Activated B cell treated with CpG ODN at 0.5 μM for 24 hours (primary cell): Measurements from ENCODE around the gene NDOR1. TPM values are rescaled to one million over a fixed set of nuclear protein-coding genes. Genes with fewer than 3 reads are reported as not detected.

Experiments
- ATAC-seq: fragments of 200-7000 bp; cut with Tn5 transposase; one replicate; pipeline ENCODE4 v1.10.0; 2021; ENCODE audit warnings: low read depth, mild to moderate bottlenecking, moderate library complexity
- CTCF ChIA-PET: fragments of 350-600 bp; sonication (Branson Sonifier 250); formaldehyde crosslinking; loops from one replicate; lab custom pipeline; 2021; ENCODE audit warnings: antibody characterized with exemption; lab: Charles Lee
- POLR2A ChIA-PET: fragments of 350-600 bp; sonication (Branson Sonifier 250); formaldehyde crosslinking; loops from one replicate; lab custom pipeline; 2021; ENCODE audit warnings: antibody characterized with exemption; lab: Charles Lee
- DNase-seq: peaks from one replicate; pipeline ENCODE4 v3.0.0; 2022
- H3K27ac Mint-ChIP-seq: one replicate; pipeline ENCODE4 v1.8.0; 2020; ENCODE audit warnings: mixed read lengths
- H3K27me3 Mint-ChIP-seq: one replicate; pipeline ENCODE4 v1.8.0; 2021; ENCODE audit warnings: mixed read lengths
- H3K36me3 Mint-ChIP-seq: one replicate; pipeline ENCODE4 v1.8.0; 2021; ENCODE audit warnings: low read depth, mixed read lengths
- H3K4me1 Mint-ChIP-seq: one replicate; pipeline ENCODE4 v1.8.0; 2021; ENCODE audit warnings: mixed read lengths
- H3K4me3 Mint-ChIP-seq: one replicate; pipeline ENCODE4 v1.8.0; 2020; ENCODE audit warnings: mild to moderate bottlenecking, mixed read lengths
- H3K9me3 Mint-ChIP-seq: one replicate; pipeline ENCODE4 v1.8.0; 2020; ENCODE audit warnings: mixed read lengths
- intact Hi-C: fragments of 100-400 bp; cut with micrococcal nuclease; formaldehyde crosslinking; loops from one replicate; pipeline ENCODE4 v1.15.1; 2024
- total RNA-seq: library from RNA; stranded (reverse); gene quantifications from 2 replicates; pipeline ENCODE4 v1.2.3, GENCODE V29; 2022
- TF ChIP-seq, protein P1 (sequence below): fragments of 200-600 bp; IDR thresholded peaks from one replicate; pipeline ENCODE4 v1.8.0; 2022; ENCODE audit warnings: antibody characterized with exemption, mild to moderate bottlenecking

NDOR1 gene
- total RNA-seq, 1 donor from 2014 or later = 38.7 TPM

DNA sequence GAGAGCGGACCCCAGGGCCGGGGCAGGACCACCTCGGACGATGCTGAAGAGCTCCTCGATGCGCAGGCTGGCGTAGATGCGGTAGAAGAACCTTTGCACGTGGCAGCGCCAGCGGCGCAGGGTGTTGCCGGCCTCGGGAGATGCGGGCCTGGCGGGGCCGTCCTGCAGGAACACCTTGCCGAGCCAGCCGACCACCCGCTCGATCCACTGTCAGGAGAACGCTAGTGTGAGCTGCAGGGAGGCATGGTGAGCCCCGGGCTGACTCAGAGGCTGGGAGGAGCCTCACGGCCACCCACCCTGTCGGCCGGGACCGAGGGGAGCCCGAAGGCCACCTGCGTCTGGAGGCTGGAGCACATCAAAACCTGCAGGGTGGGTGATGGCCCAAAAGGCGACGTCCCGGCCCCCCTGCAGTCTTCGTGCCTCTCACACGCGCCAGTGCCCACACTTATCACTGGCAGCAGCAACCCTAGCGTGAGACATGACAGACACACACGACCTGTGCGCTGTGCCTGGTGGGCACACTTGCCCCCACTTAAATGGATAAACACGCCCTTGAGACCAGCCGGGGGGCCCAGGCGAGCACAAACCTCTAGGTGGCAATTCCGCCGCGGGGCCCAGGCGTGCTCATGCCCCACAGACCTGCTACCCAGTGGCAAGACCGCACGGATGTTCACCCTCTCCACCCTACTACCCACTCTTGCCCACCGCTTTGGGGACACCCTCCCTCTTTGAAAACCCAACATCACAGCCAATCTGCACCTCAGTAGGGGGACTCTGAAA lies 20.4 kb upstream of the NDOR1 start:
- H3K27ac Mint-ChIP-seq = no peak overlapping the region
- no peak overlapping the region for H3K4me3 Mint-ChIP-seq
- peaks cover 30% of the 10 kb centered on the region for H3K4me1 Mint-ChIP-seq
- H3K36me3 Mint-ChIP-seq = peaks cover 71% of the 10 kb centered on the region
- intact Hi-C loops = no loop called here
- no peaks in the 10 kb centered on the region for H3K27me3 Mint-ChIP-seq
- ATAC-seq (no peak), DNase-seq (no peak)
- ChIA-PET CTCF (no interaction called here), POLR2A (no interaction called here)
- TF ChIP-seq, protein P1, sequence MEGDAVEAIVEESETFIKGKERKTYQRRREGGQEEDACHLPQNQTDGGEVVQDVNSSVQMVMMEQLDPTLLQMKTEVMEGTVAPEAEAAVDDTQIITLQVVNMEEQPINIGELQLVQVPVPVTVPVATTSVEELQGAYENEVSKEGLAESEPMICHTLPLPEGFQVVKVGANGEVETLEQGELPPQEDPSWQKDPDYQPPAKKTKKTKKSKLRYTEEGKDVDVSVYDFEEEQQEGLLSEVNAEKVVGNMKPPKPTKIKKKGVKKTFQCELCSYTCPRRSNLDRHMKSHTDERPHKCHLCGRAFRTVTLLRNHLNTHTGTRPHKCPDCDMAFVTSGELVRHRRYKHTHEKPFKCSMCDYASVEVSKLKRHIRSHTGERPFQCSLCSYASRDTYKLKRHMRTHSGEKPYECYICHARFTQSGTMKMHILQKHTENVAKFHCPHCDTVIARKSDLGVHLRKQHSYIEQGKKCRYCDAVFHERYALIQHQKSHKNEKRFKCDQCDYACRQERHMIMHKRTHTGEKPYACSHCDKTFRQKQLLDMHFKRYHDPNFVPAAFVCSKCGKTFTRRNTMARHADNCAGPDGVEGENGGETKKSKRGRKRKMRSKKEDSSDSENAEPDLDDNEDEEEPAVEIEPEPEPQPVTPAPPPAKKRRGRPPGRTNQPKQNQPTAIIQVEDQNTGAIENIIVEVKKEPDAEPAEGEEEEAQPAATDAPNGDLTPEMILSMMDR = no peak
- H3K9me3 Mint-ChIP-seq = no peaks in the 10 kb centered on the region

DNA sequence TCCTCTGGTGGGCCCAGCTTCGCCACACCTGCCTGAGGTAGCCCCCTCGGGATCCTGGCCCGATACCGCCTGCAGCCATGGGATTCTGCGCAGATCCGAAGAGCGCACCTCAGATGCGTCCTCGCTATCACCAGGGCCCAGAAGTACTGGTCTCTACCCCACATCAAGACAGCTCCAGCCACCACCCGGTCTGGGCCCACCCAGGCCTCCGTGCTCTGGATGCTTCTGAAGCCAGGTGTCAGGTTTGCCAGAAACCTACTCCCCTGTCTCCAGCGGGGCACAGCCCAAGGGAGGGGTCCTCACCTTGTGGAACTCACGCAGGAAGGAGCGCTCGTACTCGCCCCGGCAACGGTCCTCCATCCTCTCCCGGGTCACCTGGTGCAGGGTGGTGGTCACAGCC lies 19.6 kb upstream of the NDOR1 start:
- peaks cover 72% of the 10 kb centered on the region for H3K36me3 Mint-ChIP-seq
- no peak overlapping the region for H3K4me3 Mint-ChIP-seq
- CTCF ChIA-PET = no interaction called here
- H3K27ac Mint-ChIP-seq = no peak overlapping the region
- TF ChIP-seq, protein P1 = no peak
- no peaks in the 10 kb centered on the region for H3K9me3 Mint-ChIP-seq
- ATAC-seq (no peak), DNase-seq (no peak)
- peaks cover 35% of the 10 kb centered on the region for H3K4me1 Mint-ChIP-seq
- intact Hi-C loops = no loop called here
- POLR2A ChIA-PET = no interaction called here
- H3K27me3 Mint-ChIP-seq = no peaks in the 10 kb centered on the region

DNA sequence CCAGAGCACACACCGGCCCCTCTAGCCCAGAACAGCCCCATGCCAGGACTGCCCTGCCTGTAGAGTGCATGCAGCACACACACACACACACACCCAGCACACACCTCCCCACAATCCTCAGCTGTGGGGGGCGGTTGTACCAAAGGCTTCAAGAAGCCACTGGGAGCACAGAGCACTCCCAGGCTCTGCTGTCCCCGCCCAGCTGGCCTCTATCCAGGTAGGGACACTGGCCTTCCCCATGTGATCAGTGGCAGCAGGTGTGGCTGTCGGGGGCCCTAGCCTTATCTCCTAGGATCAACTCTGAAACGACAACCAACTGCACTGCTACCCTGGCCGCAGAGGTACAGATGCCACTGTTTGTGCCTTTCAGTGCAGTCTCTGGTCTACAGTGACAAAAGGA lies 19.1 kb upstream of the NDOR1 start:
- Mint-ChIP-seq H3K4me1 (peaks cover 36% of the 10 kb centered on the region), H3K36me3 (peaks cover 71% of the 10 kb centered on the region), H3K27ac (no peak overlapping the region), H3K4me3 (peak overlapping the region; percentile 42), H3K9me3 (no peaks in the 10 kb centered on the region), H3K27me3 (no peaks in the 10 kb centered on the region)
- no peak for DNase-seq
- CTCF ChIA-PET = no interaction called here
- POLR2A ChIA-PET = no interaction called here
- TF ChIP-seq, protein P1 = no peak
- ATAC-seq = no peak
- intact Hi-C loops = no loop called here

DNA sequence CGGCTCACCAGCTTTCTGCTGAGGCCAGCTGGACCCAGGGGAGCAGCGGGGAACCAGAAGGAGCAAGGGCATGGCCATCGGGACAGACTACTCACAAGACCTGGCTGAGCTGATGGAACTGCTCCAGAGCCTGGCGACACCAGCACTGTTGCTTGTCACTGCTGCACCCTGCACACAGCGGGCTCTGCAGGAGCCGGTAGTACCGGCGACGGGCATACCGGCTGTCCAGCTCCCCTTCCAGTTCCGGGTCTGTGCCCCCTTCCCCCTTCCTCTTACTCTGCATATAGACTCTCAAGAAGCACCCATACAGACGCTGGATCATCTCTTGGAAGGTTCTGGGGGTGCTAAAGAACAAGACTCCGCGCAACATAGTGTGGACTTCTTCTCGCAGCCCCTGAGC lies 18.1 kb upstream of the NDOR1 start:
- ATAC-seq (no peak), DNase-seq (no peak)
- no peaks in the 10 kb centered on the region for H3K9me3 Mint-ChIP-seq
- peaks cover 65% of the 10 kb centered on the region for H3K36me3 Mint-ChIP-seq
- peak overlapping the region; percentile 92 for H3K4me3 Mint-ChIP-seq
- peaks cover 36% of the 10 kb centered on the region for H3K4me1 Mint-ChIP-seq
- peak overlapping the region; percentile 90 for H3K27ac Mint-ChIP-seq
- POLR2A ChIA-PET = interaction anchor here (1.0 to 4.4 kb wide), 10 partner anchors 11 to 58 kb away, joined by 3 to 49 read pairs (median 18); partner anchors contain the start of genes CYSRT1, NDOR1, RNF208 and TMEM203
- intact Hi-C loops = no loop called here
- TF ChIP-seq, protein P1 = no peak
- CTCF ChIA-PET = interaction anchor here (0.6 kb wide), 1 partner anchor 57 kb away, joined by 3 read pairs; no protein-coding TSS in a partner anchor
- H3K27me3 Mint-ChIP-seq = no peaks in the 10 kb centered on the region

DNA sequence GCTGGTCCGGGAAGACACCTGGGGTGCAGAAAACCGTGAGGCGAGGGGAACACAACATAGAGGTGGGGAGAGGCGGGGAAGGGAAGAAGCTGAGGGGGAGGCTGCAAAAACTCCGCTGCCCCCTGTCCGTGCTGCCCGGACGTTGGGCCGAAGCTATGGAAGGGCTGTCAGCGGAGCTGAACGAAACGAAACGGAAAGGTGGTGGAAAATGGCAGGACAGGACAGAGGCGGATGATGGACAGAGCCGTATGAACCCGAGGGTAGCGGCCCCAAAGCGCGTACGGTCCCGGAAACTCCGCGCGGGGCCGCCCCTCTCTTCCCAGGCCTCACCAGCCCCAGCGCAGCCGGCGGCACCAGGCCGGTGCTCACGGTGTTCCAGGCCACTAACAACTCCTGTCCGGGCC lies 17.4 kb upstream of the NDOR1 start:
- peak overlapping the region; percentile 92 for H3K4me3 Mint-ChIP-seq
- peak overlapping the region; percentile 90 for H3K27ac Mint-ChIP-seq
- ChIA-PET CTCF (interaction anchor here (0.6 to 2.0 kb wide), 6 partner anchors 14 to 102 kb away, joined by 3 to 13 read pairs (median 6); partner anchors contain the start of genes MAN1B1, RNF224 and TPRN), POLR2A (interaction anchor here (1.0 to 4.4 kb wide), 15 partner anchors 10 to 461 kb away, joined by 3 to 49 read pairs (median 10); partner anchors contain the start of genes CYSRT1, MAN1B1, NDOR1 and RNF208)
- intact Hi-C loops = loop anchor here (1.0 kb wide), 6 partner anchors 12 to 70 kb away; partner anchors contain the start of genes NDOR1, TMEM203 and TPRN
- H3K36me3 Mint-ChIP-seq = peaks cover 59% of the 10 kb centered on the region
- DNase-seq (no peak), ATAC-seq (no peak)
- peaks cover 36% of the 10 kb centered on the region for H3K4me1 Mint-ChIP-seq
- no peaks in the 10 kb centered on the region for H3K27me3 Mint-ChIP-seq
- TF ChIP-seq, protein P1 = no peak
- no peaks in the 10 kb centered on the region for H3K9me3 Mint-ChIP-seq
